ENCODE measurements around the gene CEP112.

The CEP112 gene

DNA sequence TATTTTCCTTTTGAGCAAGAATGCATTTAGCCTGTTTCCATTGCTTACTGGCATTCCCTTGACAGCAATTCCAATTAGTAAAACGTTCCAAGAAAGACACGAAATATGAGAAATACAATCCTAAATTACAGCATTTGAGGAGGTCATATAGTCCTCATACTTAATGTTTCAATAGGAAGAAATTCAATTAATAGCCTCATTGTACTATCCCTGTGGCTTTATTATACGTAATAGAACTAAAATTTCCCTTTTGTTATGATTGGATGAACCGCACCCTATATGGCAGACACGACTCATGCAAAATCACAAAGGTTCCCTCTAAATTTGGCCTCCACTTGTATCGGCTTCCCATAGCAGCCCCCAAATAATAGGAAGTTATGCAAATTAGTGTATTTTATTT lies 291.7 kb downstream of the CEP112 start:
- no peak for DNase-seq (ENCODE audit: low read depth)
- TF ChIP-seq, protein P1, sequence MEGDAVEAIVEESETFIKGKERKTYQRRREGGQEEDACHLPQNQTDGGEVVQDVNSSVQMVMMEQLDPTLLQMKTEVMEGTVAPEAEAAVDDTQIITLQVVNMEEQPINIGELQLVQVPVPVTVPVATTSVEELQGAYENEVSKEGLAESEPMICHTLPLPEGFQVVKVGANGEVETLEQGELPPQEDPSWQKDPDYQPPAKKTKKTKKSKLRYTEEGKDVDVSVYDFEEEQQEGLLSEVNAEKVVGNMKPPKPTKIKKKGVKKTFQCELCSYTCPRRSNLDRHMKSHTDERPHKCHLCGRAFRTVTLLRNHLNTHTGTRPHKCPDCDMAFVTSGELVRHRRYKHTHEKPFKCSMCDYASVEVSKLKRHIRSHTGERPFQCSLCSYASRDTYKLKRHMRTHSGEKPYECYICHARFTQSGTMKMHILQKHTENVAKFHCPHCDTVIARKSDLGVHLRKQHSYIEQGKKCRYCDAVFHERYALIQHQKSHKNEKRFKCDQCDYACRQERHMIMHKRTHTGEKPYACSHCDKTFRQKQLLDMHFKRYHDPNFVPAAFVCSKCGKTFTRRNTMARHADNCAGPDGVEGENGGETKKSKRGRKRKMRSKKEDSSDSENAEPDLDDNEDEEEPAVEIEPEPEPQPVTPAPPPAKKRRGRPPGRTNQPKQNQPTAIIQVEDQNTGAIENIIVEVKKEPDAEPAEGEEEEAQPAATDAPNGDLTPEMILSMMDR (conservative IDR thresholded peaks at IDR 0.05; ENCODE audit: low read depth, low read length), result no peak
- H3K4me3 ChIP-seq (ENCODE audit: low read length), result no peak overlapping the region

DNA sequence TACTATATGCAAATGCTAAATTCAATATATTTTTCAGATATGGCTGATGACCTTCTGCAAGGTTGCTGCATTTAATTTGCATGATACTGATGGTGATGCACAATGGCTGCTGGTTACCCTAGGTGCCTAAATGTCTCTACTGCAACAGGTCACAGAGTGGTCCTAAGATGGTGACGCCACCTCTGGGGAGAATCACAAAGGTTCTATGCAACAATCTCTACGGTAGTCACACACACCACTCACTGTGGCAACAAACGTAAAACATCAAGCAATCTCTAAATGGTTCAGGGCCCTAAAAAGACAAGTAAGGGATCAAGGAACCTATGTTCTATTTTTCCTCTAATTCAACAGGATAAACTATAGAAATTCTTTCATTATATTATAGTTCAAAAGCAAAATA lies 293.3 kb downstream of the CEP112 start:
- DNase-seq (ENCODE audit: low read depth), result no peak
- TF ChIP-seq, protein P1 (conservative IDR thresholded peaks at IDR 0.05; ENCODE audit: low read depth, low read length), result no peak
- no peak overlapping the region for H3K4me3 ChIP-seq (ENCODE audit: low read length)

DNA sequence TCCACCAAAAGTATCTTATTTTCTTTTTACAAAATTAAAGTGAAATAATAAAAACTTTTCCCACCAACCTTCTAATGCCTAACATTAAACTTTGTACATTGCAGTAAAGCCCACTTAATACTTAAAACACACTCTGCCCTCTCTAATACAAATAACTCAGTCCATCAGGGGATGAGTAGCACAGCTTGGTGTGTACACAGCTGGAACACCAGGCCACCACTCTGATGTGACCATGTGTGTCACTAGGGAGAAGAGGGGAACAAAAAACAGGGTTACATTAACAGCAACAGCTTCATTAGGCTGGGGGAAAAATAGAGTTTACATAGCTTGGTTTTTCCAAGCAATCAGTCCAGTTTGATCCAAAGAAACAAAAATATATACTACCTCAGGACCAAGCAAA lies 295.0 kb downstream of the CEP112 start:
- H3K4me3 ChIP-seq (ENCODE audit: low read length), result no peak overlapping the region
- TF ChIP-seq, protein P1 (conservative IDR thresholded peaks at IDR 0.05; ENCODE audit: low read depth, low read length), result no peak
- no peak for DNase-seq (ENCODE audit: low read depth)

DNA sequence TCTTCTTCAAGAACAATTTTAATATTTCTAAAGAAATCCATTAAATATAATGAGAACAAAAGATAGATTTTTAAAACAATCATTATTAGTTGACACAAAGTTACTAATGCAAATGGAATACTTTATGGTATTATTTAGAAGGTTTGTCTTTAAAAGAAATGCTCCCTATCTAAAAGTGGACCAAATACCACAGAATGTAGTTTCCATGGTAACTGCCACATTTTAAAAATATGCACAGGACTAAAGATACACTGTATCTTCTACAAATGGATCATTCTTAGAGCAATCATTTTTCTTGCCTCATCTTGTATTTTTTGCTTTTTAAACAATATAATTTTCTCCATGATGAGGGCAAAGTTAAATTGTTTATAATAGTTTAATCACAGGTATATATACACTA lies 296.0 kb downstream of the CEP112 start:
- TF ChIP-seq, protein P1 (conservative IDR thresholded peaks at IDR 0.05; ENCODE audit: low read depth, low read length), result no peak
- no peak overlapping the region for H3K4me3 ChIP-seq (ENCODE audit: low read length)
- no peak for DNase-seq (ENCODE audit: low read depth)

DNA sequence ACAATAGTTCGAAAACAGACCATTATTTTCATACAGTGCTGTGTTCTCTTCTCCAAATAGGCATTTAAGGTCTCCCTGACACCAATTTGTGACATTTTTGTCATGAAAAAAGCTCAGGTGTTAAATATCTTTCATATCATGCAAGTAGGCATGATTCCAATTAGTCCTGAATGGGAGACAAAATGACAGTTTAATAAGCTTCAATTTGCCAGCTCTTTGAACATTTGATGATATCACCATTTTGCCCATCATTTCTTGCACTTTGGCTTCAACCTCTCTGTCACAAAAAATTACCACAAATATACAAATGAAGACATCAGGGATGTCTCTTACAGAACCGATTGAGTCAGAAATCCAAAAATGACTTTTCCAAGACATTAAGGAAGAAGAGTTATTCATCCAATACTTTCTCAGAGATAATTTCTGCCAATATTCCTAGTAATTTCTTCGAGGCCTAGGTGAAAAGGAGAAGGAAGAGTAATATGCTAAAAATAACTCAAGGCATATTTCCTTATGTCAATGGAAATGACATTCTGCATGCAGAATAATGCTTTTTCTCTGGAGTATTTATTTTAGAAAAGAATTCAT lies 298.1 kb downstream of the CEP112 start:
- H3K4me3 ChIP-seq (ENCODE audit: low read length), result no peak overlapping the region
- TF ChIP-seq, protein P1 (conservative IDR thresholded peaks at IDR 0.05; ENCODE audit: low read depth, low read length), result no peak
- DNase-seq (ENCODE audit: low read depth), result no peak

DNA sequence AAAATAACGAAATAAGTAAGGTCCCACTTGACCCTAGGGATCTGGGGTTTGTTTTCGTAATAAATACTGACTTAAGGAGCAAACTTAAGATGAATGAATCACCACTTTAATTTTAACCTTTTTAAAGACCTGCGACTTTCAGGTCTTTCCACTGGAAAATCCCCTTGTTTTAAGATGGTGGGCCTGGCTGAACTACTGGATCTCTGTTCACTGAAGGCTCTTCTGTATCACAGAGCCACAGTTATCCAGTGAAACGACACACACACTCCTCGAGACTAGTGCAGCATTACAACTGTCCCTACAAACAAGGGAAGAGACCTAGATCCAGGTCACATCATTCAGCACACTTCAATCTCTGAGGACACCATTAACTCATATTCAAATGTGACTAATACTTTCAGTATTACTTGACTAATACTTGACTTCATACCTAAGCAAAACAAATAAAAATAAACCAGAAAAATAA lies 299.0 kb downstream of the CEP112 start:
- TF ChIP-seq, protein P1 (conservative IDR thresholded peaks at IDR 0.05; ENCODE audit: low read depth, low read length), result no peak
- H3K4me3 ChIP-seq (ENCODE audit: low read length), result no peak overlapping the region
- DNase-seq (ENCODE audit: low read depth), result no peak

DNA sequence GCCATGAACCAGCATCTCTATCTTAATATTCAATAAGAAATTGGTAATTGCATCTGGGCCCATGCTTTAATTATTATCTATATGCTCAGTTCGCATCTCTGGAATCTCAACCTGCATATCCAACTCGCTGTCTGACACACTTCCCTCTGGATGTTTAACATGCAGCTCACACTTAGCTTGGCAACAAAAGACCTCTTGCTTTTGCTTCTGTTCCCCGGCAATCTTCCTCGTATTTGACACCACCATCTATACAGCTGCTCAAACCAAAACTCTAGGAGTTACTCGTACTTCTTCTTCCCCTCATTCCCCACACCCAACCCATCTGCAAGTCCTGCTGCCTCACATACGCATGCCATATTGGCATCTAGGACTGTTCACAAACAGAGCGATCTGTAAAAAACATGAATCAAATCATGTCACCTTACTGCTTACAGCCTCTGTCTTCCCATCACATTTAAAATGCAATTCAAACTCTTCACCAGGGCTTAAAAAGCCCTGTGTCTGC lies 300.6 kb downstream of the CEP112 start:
- no peak overlapping the region for H3K4me3 ChIP-seq (ENCODE audit: low read length)
- DNase-seq (ENCODE audit: low read depth), result no peak
- TF ChIP-seq, protein P1 (conservative IDR thresholded peaks at IDR 0.05; ENCODE audit: low read depth, low read length), result no peak

All from retinal pigment epithelial cell (primary cell).